Measurements from ENCODE around the gene KIF1C. TPM values are rescaled to one million over a fixed set of nuclear protein-coding genes. Genes with fewer than 3 reads are reported as not detected.
"Not testable (repeated sequence)": the region's sequence is repeated elsewhere in the genome, so short reads cannot be mapped to it uniquely, and the experiment has no call there.

KIF1C gene
- total RNA-seq, 1 donor from 2014 or later, result 81.7 TPM

GRCh38 chr17:5065227-5065744, 67.5 kb downstream of the KIF1C start:
- H3K27ac Mint-ChIP-seq, result no peak overlapping the region

GRCh38 chr17:5068236-5068635, 70.5 kb downstream of the KIF1C start:
- no peaks in the 10 kb centered on the region for H3K4me1 Mint-ChIP-seq
- TF ChIP-seq CTCF (IDR thresholded peaks at IDR 0.05; ENCODE audit: unreplicated experiment), result no peak
- H3K27me3 Mint-ChIP-seq (ENCODE audit: low read depth), result peaks cover 4% of the 10 kb centered on the region
- H3K4me3 Mint-ChIP-seq, result no peak overlapping the region
- H3K27ac Mint-ChIP-seq, result no peak overlapping the region
- DNase-seq (ENCODE audit: low spot score in 2 of 2, unreplicated experiment in 2 of 2), result no peak
- no peaks in the 10 kb centered on the region for H3K9me3 Mint-ChIP-seq
- no peaks in the 10 kb centered on the region for H3K36me3 Mint-ChIP-seq

More at GRCh38 chr17:5065227-5065744, 67.5 kb downstream of the KIF1C start:
- DNase-seq (ENCODE audit: low spot score in 2 of 2, unreplicated experiment in 2 of 2), result no peak
- H3K36me3 Mint-ChIP-seq, result no peaks in the 10 kb centered on the region
- TF ChIP-seq CTCF (IDR thresholded peaks at IDR 0.05; ENCODE audit: unreplicated experiment), result no peak
- no peaks in the 10 kb centered on the region for H3K9me3 Mint-ChIP-seq
- H3K27me3 Mint-ChIP-seq (ENCODE audit: low read depth), result peaks cover 4% of the 10 kb centered on the region
- no peak overlapping the region for H3K4me3 Mint-ChIP-seq
- no peaks in the 10 kb centered on the region for H3K4me1 Mint-ChIP-seq

GRCh38 chr17:5069724-5070123, 72.0 kb downstream of the KIF1C start:
- TF ChIP-seq CTCF (IDR thresholded peaks at IDR 0.05; ENCODE audit: unreplicated experiment), result no peak
- Mint-ChIP-seq H3K9me3 (no peaks in the 10 kb centered on the region), H3K4me1 (no peaks in the 10 kb centered on the region), H3K27me3 (ENCODE audit: low read depth) (peaks cover 4% of the 10 kb centered on the region), H3K4me3 (no peak overlapping the region), H3K27ac (no peak overlapping the region), H3K36me3 (no peaks in the 10 kb centered on the region)
- DNase-seq (ENCODE audit: low spot score in 2 of 2, unreplicated experiment in 2 of 2), result no peak

GRCh38 chr17:5075472-5075871, 77.7 kb downstream of the KIF1C start:
- H3K36me3 Mint-ChIP-seq; H3K27me3 Mint-ChIP-seq (ENCODE audit: low read depth); H3K4me3 Mint-ChIP-seq; H3K27ac Mint-ChIP-seq; DNase-seq (ENCODE audit: low spot score in 2 of 2, unreplicated experiment in 2 of 2); H3K4me1 Mint-ChIP-seq; H3K9me3 Mint-ChIP-seq: not testable (repeated sequence)

- not testable (repeated sequence) for DNase-seq (ENCODE audit: low spot score in 2 of 2, unreplicated experiment in 2 of 2); H3K27me3 Mint-ChIP-seq (ENCODE audit: low read depth); H3K36me3 Mint-ChIP-seq; H3K4me1 Mint-ChIP-seq; H3K27ac Mint-ChIP-seq; H3K9me3 Mint-ChIP-seq
- peak overlapping the region; percentile 58 for H3K4me3 Mint-ChIP-seq
Observed at GRCh38 chr17:5077275-5077674, 79.5 kb downstream of the KIF1C start.

- TF ChIP-seq CTCF (IDR thresholded peaks at IDR 0.05; ENCODE audit: unreplicated experiment), result no peak
- DNase-seq (ENCODE audit: low spot score in 2 of 2, unreplicated experiment in 2 of 2), result no peak
- Mint-ChIP-seq H3K27ac (no peak overlapping the region), H3K4me1 (peaks cover 4% of the 10 kb centered on the region), H3K36me3 (peaks cover under 1% of the 10 kb centered on the region), H3K27me3 (ENCODE audit: low read depth) (peaks cover 6% of the 10 kb centered on the region), H3K9me3 (peaks cover 3% of the 10 kb centered on the region), H3K4me3 (peak overlapping the region; percentile 58)
Observed at GRCh38 chr17:5077781-5078105, 80.0 kb downstream of the KIF1C start.

Small RNA genes within 50 kb of the gene (microRNA-seq; reads per million reads assigned to microRNA genes)
- gene MIR6864 (not detected), gene MIR6865 (0.88 reads per million)

Other genes with a start within 250 kb of the KIF1C start
- gene TM4SF5, start 226.1 kb upstream of the KIF1C start, total RNA-seq, result not detected in 3 replicates
- 2.3 to 2.6 TPM (median 2.5 TPM) in 3 replicates for gene VMO1, start 211.6 kb upstream of the KIF1C start, total RNA-seq
- 0.22 TPM in 1 of 3 replicates, not detected in the others for gene GLTPD2, start 209.0 kb upstream of the KIF1C start, total RNA-seq
- 98.2 to 102 TPM (median 102 TPM) in 3 replicates for gene PSMB6, start 201.8 kb upstream of the KIF1C start, total RNA-seq
- 77.3 to 83.6 TPM (median 82.5 TPM) in 3 replicates for gene PLD2, start 190.8 kb upstream of the KIF1C start, total RNA-seq
- gene MINK1, start 164.6 kb upstream of the KIF1C start, total RNA-seq, result 113 to 117 TPM (median 114 TPM) in 3 replicates
- gene C17orf107, start 98.4 kb upstream of the KIF1C start, total RNA-seq, result 8.6 to 9.3 TPM (median 9.2 TPM) in 3 replicates
- 1.5 to 1.9 TPM (median 1.7 TPM) in 3 replicates for gene CHRNE, start 94.9 kb upstream of the KIF1C start, total RNA-seq
- gene GP1BA, start 65.7 kb upstream of the KIF1C start, total RNA-seq, result not detected in 3 replicates
- gene SLC25A11, start 57.9 kb upstream of the KIF1C start, total RNA-seq, result 52.5 to 54.2 TPM (median 53.9 TPM) in 3 replicates
- gene RNF167, start 57.7 kb upstream of the KIF1C start, total RNA-seq, result 72.3 to 74.6 TPM (median 73.1 TPM) in 3 replicates
- 357 to 377 TPM (median 370 TPM) in 3 replicates for gene PFN1, start 49.4 kb upstream of the KIF1C start, total RNA-seq
- gene ENO3, start 46.8 kb upstream of the KIF1C start, total RNA-seq, result 21.2 to 25.3 TPM (median 22.4 TPM) in 3 replicates
- gene SPAG7, start 30.1 kb upstream of the KIF1C start, total RNA-seq, result 72.8 to 86.9 TPM (median 72.9 TPM) in 3 replicates
- gene CAMTA2, start 10.3 kb upstream of the KIF1C start, total RNA-seq, result 27.0 to 31.6 TPM (median 31.2 TPM) in 3 replicates
- 1.7 to 3.1 TPM (median 2.7 TPM) in 3 replicates for gene INCA1, start 428 bp upstream of the KIF1C start, total RNA-seq
- gene SLC52A1, start 37.5 kb downstream of the KIF1C start, total RNA-seq, result 0.20 to 0.54 TPM (median 0.38 TPM) in 3 replicates
- gene ZFP3, start 80.5 kb downstream of the KIF1C start, total RNA-seq, result 0.96 to 1.0 TPM (median 1.00 TPM) in 3 replicates
- 27.1 to 29.9 TPM (median 27.2 TPM) in 3 replicates for gene ZNF232, start 113.9 kb downstream of the KIF1C start, total RNA-seq
- gene USP6, start 118.1 kb downstream of the KIF1C start, total RNA-seq, result 0.38 to 0.54 TPM (median 0.42 TPM) in 3 replicates
- gene ZNF594, start 193.9 kb downstream of the KIF1C start, total RNA-seq, result 18.3 to 21.0 TPM (median 18.9 TPM) in 3 replicates
- gene SCIMP, start 236.9 kb downstream of the KIF1C start, total RNA-seq, result not detected in 3 replicates